GM21367 (cell line): Measurements from ENCODE around the gene BHLHA9.
"Not testable (repeated sequence)": the region's sequence is repeated elsewhere in the genome, so short reads cannot be mapped to it uniquely, and the experiment has no call there.

Experiments used
- ATAC-seq: cut with Tn5 transposase; IDR thresholded peaks from one replicate; pipeline ENCODE4 v1.9.1; 2021; ENCODE audit not compliant: unreplicated experiment

BHLHA9 gene

DNA sequence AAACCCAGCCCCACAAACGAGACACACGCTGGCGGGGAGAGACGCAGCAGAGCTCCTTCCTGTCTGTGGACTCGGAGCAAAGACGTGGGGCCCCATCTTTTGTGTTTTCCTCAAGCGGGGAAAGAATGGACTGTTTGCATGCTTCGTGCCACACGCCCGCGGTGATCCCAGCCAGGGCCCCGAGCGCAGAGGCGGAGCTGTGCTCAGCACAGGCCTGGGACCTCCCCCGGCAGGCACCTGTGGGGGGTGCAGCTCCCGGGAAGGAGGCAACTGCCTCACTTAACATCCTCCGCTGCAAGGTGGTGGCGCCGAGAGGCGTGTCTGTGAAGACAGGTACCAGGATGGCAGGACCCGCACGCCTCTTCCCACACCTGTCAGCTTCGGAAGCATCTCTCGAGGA, 28.4 kb downstream of the BHLHA9 start:
- no peak for ATAC-seq

DNA sequence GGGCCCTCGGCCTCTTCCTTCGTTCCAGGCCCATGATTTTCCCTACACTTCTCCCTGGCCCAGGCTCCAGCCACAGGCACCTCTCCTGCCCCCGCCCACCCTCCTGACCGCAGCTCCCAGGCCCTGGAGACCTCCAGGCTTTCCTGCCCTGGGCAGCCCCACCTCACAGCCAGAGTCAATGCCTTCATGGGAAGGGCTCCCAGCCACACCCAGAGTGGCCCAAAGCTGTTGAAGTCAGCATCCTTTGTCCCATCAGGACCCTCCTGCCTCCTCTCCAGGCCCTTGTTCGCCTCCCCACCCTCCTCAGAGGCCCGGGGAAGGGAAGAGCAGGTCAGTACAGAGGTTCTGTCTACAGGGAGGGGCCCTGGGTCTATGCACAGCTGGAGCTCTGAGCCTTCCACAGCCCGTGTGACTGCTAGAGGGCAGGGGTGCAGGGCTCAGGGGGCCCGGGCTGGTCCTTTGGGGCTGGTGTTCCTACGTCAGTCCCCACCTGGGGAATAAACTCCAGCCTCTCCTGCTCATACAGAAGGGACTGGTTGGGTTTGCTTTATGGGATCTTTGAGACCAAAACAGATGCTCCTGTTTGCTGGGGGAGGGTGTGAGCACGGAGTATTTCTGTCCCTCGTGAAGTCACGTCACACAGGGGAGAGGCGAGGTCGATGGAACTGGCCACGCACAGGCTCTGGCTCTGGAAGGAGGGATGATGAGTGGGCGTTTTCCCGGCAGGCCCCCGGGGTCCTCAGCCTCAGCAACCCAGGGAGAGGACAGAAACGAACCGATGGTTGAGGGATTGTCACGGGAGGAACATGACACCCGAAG, 29.5 kb downstream of the BHLHA9 start:
- no peak for ATAC-seq

DNA sequence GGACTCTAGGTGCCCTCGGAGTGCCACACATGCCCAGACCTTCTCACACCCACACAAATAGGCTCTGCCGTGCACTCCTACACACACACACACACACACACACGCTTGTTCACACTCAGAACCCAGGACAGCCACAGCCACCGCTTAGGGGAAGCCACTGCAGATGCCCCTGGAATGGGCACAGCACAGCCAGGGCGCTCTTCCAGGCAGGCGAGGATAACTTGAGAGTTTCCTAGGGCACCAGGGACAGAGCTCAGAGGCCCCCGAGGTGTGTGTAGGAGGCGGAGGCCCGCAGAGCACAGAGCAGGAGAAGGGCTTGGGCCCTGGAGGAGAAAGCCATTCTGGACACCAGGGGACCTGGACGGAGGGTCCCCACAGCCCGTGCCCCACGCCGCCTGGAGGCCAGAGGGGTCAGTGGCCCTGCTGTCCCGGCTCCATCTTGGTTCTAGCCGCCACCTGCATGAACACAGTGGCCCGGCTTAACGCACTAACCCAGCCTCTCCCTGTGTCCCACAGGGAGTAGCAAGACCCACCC, 30.2 kb downstream of the BHLHA9 start:
- no peak for ATAC-seq

DNA sequence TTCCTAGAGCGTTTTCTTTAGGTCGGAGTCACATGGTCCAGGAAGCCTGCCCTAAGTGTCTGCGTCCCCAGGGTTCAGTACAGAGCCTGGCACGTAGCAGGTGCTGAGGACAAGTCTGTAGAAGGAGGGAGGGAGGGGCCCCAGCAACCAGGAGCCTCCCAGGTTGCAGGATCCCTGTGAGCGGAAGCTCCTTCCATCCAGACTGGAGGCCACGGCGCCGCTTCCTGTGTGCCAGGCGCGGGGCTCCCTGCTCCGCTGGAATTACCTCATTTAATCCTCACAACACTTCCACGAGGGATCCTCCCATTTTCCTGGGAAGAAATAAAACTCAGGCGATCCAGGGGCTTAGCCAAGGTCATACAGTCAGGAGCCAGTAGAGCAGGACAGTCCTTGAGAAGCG, 31.3 kb downstream of the BHLHA9 start:
- ATAC-seq, result no peak

DNA sequence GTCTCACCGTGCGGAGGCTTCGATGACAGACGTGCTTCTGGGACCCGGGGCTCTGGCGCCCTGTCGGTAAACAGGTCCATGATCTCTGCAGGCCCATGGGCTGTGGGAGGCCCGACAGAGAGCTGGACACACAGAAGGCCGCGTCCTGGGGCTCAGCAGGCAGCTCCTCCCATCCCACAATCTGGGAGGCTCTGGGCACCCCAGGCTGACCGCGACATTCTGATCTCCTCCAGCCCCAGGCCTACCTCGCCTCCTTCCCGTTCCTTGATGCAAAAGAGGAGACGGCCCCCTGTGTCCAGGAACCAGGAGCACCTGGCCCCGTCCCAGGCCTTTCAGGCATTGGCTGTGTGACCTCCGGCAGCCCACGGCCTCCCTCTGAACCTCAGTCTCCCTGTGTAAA, 32.5 kb downstream of the BHLHA9 start:
- no peak for ATAC-seq

DNA sequence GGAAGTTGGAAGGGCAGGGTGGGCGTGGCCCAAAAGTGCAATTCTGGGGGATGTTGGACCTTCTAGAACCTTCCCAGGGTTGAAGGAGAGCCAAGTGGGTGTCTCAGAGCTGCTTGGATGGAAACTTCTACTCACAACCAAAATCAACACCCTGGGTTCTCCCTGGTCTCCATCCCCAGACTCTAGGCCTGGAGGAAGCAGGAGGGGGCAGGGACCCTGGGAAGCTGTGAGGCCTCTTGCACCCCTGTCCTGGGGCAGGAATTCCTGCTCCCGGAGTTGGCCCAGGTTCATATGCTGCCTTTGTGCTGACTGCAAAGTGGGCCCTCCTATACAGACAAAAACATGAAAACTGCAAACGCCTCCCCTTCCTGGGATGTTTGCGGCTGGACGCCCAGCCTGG, 34.3 kb downstream of the BHLHA9 start:
- no peak for ATAC-seq

DNA sequence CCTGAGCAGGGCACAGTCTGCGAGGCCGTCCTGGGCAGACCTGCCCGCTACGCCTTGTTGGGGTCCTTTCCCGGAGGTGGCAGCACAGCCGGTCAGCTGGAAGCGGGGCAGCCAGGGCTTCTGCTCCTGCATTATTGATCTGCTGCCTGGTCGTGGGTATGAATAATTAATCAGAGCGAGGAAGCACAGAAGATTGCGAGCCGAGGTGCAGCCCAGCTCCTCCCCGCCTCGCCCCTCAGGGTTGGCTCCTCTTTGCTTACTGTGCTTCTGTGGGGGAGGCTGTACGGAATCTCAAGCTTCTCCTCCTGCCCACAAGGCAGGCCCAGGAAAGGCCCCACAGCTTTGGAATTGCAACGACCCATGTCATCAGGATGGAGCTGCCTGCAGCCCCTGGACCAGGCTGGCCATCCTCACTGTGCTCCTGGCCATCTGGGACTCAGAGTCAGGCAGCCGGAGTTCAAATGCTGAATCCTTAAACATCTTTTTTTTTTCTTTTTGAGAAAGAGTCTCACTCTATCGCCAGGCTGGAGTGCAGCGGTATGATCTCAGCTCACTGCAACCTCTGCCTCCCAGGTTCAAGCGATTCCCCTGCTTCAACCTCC, 34.8 kb downstream of the BHLHA9 start:
- ATAC-seq, result no peak

DNA sequence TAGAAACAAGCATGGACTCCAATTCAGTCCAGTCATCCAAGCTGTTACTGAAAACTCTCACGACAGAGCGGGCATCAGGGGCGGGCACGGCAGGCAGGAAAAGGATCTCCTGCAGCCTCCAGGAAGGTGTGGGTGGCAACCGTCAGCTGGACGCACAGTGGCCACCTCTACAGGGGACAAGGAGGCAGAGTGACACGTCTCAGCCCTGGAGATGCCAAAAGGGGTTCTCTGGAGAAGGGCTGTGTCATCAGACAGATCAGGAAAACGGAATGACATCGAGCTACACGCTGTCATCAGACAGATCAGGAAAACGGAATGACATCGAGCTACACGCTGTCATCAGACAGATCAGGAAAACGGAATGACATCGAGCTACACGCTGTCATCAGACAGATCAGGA, 37.6 kb downstream of the BHLHA9 start:
- not testable (repeated sequence) for ATAC-seq

DNA sequence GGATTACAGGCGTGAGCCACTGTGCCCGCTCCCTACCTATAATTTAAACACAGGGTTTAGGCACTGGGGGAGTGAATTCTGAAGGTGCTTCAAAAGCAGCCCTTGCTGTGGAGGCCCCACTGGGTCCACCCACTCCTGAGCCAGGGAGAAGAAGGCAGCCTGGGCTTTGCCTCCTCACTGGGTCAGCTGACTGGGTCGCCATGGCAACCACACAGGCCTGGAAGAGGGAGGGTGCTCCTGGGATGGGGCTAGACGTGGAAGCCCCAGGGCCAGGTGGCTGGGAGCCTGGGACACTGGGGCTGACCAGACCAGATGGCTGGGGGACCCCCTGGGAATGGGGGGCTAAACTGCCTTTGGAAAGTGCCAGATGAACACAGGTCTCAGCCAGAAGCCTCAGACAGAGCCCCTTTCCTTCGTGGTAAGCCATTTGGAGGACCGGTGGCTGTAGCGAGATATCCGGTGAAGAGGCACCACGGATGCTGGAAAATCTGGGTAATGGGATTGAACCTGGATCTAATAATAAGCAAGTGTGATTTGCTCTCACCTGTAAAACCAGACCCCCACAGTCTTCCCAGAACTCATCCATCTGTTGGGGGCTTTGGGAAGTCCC, 42.1 kb downstream of the BHLHA9 start:
- ATAC-seq, result no peak

DNA sequence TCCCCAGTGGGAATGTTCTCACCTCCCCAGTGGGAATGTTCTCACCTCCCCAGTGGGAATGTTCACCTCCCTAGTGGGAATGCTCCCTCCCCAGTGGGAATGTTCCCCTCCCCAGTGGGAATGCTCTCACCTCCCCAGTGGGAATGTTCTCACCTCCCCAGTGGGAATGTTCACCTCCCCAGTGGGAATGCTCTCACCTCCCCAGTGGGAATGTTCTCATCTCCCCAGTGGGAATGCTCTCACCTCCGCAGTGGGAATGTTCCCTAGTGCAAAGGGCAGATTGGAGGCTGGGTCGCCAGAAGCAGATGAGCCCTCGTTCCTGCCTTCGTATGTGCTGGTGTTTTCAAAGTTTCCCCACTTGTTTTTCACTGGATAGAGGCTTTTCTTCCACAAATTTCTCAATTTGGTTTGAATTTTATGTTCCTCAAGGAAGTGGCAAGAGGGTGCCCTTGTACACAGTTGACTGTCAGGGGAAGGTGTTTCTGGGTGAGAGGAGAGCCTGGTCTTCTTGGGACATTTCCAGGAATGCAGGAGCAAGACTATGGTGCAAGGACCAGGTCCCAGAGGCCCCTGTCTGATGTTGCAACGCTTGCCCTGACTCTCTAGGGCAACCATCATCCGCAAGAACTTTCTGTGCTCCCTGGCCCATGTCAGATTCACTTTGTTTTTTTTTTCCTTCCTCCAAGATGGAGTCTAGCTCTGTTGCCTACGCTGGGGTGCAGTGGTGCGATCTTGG, 43.2 kb downstream of the BHLHA9 start:
- ATAC-seq, result no peak

DNA sequence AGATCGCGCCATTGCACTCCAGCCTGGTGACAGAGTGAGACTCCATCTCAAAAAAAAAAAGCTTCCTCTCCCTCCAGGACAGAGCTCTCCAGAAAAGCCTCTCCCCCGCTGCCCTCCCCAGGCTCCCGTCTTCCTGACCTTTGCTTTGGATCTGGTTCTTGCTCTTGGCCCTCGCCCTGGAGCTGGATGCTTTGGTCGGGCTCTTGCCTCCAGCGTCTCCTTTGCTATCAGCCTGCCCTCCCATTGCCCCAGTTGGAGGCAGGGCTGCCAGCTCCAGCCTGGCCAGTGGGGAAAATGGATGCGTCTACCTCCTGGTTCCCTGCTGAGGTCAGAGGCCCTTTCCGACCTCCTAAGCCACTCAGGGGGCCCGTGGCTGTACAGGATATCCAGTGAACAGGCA, 45.2 kb downstream of the BHLHA9 start:
- no peak for ATAC-seq

DNA sequence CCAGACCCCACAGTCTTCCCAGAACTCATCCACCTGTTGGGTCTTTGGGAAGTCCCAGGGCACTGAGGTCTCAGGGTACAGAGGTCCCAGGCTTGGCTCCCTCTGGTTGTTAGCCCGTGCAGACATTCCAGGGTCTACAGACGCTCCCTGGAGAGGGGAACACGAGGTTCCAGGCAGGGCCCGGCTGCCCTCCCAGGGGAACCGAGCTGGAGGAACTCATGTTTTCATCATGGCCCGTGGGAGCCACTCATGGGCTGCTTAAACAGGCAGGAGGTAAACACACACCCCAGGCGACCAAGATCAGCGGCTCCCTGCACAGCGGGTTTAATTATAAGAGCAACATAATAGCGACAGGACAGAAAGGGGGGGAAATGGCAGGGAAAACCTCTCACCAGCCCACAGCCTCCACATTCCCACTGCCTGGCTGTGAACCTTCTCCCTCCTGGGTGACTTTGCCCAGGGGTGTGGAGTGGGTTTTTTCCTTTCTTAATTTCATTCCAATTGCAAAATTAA, 45.7 kb downstream of the BHLHA9 start:
- no peak for ATAC-seq
